ENCODE measurements around the gene SELENOO.
"Not testable (repeated sequence)": the region's sequence is repeated elsewhere in the genome, so short reads cannot be mapped to it uniquely, and the experiment has no call there.

Gene SELENOO

DNA sequence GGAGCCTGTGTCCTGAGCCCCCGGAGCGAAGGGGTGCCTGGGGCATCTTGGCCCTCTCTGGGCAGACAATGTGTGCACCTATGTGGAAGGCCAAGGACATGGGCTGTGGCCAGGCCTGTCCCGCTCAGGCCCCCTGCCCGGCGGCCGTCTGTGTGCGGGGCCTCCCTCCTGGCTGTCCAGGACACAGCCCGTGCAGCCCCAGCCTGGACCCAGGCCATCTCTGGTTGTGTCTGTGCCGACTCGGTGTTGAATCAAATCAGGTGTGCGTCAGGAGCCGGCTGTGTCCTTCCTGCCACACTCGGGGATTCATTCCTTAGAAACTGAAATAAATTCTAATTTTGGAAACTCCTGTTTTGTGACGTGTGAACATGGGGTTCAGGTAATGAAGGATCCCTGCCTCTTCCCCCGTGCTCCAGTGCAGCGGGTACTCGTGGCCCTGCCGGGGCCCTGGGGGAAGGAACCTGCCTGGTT lies 1.5 kb upstream of the SELENOO start:
- no peak for DNase-seq (ENCODE audit: low read depth, low spot score)

DNA sequence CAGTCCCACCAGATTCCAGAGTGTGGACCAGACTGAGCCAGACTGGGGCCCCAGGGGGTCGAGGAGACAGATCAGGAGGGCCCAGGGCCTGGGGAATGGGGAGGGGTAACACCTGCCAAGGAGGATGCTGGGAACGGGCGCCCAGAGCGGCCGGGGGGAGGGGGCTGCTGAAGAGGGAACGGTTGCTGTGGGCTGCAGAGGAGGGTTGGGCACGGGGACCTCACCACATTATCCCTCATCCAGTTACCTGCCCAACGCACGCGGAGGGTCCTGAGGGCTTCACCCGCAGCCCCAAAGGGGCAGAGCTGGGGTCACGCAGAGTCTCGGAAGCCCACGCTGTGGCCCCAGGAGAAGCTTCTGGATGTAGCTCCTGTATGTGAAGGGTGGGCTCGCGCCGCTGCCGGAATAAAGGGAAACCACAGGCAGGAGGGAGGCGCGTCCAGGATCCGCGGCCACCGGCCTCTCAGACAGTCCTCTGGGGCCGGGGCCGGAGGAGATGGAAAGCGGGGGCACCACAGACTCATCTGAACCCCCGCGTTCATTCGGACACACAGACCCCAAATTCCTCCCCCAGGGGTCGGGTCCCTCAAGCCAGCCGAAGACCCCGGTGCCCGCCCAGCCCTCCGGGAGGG lies 866 bp upstream of the SELENOO start:
- peak; percentile 59 for DNase-seq (ENCODE audit: low read depth, low spot score)

DNA sequence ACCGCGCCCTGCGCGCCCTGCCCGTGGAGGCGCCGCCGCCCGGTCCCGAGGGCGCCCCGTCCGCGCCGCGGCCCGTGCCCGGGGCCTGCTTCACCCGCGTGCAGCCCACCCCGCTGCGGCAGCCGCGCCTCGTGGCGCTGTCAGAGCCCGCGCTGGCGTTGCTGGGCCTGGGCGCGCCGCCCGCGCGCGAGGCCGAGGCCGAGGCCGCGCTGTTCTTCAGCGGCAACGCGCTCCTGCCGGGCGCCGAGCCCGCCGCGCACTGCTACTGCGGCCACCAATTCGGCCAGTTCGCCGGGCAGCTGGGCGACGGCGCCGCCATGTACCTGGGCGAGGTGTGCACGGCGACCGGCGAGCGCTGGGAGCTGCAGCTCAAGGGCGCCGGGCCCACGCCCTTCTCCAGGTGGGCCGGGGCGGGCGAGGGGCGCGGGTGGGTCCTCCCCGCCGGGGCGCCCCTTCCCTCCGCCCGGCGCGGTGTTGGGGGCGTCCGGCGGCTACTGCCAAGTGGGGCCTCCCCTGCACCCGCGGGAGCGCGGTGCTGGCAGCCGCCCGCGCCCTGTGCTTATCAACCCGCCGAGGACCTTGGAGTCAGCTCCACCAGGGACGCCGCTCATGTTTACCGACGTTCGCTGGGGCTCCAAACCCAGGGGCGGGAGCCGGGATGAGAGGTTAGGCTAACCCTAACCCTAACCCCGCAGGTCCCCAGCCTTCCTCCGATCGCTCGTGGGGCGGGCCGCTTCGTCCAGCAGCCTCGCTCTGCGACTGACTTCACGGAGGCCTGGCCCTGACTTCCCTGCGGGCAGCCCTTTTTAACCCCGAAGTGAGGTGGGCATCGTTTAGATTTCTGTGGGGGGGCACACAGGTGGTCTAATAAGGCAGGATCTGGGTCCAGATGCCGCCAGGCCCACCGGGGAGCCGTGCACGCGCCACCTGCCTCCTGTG lies 649 bp downstream of the SELENOO start:
- no peak for DNase-seq (ENCODE audit: low read depth, low spot score)

DNA sequence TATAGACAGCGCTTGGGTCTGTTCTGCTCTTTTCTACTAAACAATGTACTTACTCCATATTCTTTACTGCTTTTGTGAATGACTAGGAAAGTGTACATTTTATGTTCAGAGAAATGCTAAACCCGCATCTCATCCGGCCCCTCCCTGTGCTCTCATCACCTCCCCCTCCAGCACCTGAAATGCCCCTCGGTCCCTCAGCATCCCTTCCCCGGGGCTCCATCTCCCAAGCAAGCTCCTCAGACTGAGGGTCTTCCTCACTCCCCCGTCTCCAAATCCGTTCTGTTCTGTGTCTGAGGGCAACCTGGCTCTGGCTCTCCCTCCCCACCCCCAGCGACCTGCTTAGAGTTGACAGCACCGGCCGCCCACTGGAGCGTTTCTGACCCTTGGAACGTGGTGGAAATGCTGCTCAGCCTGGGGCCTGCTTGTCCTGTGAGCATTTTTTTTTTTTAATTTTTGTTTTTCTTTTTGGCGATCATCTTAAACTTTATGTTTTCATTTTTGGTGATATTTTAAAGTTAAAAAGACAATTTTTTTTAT lies 1.4 kb downstream of the SELENOO start:
- no peak for DNase-seq (ENCODE audit: low read depth, low spot score)

DNA sequence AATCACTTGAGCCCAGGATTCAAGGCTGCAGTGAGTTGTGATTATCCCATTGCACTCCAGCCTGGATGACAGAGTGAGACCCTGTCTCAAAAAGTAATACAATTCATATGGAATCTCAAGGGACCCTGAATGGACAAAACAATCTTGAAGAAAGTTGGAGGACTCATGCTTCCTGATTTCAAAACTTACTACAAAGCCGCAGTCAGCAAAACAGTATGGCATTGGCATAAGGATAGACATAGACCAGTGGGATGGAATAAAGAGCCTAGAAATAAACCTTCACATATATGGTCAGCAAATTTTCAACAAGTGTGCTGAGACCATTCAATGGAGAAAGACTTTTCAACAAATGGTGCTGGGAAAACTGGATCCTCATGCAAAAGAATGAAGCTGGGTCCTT lies 2.5 kb downstream of the SELENOO start:
- no peak for DNase-seq (ENCODE audit: low read depth, low spot score)

DNA sequence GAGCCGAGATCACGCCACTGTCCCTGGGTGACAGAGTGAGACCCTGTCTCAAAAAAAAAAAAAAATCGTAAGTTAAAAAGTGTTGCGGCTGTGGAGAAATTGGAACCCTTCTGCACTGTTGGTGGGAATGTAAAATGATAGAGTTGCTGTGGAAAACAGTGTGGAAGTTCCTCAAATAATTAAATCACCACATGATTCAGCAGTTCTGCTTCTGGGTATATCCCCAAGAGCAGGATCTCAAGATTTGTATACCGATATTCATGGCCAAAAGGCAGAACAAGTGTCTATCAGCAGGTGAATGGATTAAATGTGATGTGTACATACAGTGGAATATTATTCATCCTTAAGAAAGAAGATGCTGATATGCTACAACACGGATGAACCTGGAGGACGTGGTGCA lies 3.8 kb downstream of the SELENOO start:
- no peak for DNase-seq (ENCODE audit: low read depth, low spot score)

DNA sequence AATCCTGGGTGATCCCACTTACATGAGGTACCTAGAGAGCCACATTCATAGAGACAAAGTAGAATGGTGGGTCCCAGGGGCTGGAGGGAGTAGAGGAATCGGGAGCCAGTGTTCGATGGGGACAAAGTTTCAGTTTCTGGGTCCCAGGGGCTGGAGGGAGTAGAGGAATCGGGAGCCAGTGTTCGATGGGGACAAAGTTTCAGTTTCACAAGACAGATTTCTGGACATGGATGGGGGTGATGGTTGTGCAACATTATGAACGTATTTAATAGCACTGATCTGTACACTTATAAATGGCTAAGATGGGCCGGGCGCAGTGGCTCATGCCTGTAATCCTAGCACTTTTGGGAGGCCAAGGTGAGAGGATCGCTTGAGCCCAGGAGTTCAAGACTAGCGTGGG lies 4.2 kb downstream of the SELENOO start:
- DNase-seq (ENCODE audit: low read depth, low spot score) = not testable (repeated sequence)

DNA sequence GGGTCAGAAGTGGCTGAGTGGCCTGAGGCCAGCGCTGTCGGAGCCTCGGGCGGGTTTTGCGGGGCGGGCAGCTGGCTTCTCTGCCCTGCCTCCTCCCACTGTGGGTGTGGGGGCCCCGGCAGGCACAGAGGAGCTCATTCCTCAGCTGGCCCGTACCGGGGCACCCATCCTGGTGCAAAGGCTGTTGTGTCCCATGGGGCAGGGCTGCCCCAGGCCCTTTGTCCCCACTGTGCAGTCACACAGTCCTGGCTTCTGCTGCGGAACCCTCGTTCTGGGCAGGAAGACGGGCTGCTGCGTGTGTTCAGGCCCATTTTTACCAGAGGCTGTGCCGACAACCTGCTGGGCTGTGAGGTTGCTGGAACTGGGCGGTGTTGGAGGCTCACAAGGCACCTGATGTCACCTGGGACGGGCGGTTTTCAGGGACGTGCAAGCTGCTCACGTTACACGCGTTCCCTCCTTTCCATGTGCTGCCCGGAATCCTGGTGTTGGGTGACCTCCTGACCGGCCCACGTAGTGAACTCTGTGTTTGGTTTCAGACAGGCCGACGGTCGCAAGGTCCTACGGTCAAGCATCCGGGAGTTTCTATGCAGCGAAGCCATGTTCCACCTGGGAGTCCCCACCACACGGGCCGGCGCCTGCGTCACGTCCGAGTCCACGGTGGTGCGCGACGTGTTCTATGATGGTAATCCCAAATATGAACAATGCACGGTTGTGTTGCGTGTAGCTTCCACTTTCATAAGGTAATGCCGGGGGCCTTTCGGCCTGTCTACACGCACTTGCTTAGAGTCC lies 5.2 kb downstream of the SELENOO start:
- no peak for DNase-seq (ENCODE audit: low read depth, low spot score)

DNA sequence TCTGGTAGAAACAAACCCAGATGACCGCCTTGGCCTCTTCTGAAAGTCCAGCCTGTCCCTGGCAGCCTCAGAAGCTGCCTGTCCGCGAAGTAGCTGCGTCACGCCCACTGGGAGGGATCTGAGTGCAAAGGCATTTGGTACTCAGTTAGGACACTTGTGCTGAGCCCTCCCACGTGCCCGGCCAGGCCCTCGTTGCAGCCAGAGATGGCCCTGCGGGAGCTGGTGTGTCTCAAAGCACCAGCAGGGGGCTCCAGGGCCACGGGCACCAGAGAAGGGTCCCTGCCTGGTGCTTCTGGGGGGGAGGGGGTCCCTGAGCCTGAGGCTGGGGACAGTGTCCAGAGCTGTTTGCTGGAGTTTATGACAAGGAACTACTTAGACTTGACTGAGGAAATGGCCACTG lies 5.8 kb downstream of the SELENOO start:
- DNase-seq (ENCODE audit: low read depth, low spot score) = peak; percentile 82

DNA sequence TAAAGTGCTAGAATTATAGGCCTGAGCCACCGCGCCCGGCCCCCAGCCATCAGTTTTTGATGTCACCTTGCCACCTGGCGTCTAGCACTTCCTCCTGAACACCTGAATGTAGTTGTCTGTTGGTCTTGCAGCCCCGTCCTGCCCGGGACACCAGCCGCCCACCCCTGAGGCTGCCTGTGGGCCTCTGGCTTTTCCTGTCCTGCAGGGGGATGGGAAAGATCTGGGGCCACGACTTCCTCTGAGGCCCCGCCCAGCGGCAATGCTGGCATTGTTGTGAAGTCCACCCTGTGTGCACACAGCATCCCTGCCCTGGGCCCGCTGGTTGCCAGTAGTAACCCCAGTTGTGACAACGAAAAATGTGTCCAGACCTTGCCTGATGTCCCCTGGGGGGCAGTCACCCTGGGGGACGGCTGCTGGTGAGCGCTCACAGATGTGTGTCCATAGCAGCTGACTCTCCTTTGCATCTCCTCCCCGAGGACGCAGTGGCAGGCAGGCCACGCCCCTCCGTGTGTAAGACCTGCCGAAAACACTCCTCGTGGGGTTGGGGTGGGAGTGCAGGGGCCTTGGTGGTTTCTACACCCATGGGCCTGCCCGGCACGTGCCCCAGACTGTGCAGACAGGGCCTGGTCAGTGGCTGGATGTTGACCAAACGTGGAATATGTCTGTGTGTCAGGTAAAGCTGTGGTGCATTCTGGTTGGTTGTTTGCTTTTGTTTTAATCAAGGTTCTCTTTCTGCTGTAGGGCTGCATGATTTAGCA lies 6.8 kb downstream of the SELENOO start:
- DNase-seq (ENCODE audit: low read depth, low spot score) = no peak

DNA sequence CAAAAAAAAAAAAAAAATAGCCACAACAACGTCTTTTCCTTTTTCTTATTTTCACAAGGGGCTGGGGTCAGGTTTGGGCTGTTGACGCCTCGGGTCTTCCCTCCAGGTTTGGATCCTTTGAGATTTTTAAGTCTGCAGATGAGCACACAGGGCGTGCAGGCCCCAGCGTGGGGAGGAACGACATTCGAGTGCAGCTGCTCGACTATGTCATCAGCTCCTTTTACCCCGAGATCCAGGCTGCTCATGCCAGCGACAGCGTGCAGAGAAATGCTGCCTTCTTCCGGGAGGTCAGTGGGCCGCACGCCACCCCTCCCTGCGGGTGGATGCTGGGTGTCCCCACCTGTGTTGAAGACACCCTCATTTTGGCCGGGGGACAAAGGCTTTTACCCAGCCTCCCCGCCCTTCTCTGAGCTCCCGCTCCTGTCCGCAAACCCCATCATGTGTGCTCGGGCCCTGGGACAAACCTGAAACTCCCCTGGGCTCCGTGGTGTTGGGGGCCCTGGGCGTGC lies 7.7 kb downstream of the SELENOO start:
- DNase-seq (ENCODE audit: low read depth, low spot score) = no peak

DNA sequence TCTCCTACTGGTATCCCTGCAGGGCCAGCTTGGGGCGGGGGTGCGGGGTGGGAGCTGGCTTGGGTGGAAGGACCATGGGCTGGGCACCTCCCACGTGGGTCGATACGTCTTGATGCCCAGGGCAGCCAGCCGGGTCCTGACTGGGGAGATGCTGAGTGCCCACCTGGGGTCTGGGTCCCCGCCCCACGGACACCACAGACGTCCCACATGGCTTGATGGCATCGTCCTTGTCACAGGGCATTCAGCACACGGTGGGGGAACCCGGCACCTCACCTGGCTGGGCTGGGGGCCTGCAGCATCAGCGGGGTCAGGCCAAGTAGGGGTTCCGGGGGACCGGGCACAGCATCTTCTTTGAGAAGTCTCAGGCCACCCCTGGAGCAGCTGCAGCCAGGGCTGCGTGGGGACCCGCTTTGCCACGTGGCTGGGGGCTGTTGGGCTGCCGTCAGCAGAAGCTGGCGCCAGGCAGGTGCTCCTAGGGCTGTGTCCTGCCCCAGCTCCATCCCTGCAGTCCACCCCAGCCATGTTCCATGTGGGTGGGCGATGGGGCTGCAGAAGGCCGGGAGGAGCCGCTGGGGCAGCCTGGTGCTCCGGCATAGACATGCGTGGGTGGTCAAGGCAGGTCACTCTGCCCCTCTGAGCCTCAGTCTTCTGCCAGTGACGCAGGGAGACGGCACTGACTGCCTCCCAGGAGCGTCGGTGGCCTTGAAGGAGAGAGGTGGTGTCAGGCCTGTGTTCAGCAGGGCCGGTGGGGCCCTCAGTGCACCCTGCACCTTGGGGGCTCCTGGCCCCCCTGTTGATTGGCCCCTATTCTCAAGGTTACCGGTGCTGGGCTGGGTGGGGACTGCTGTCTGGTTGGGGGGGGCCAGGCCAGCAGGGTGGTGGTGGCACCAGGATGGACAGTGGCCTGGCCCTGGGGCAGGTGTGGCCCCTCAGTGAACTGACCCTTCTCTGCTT lies 8.4 kb downstream of the SELENOO start:
- DNase-seq (ENCODE audit: low read depth, low spot score) = no peak

DNA sequence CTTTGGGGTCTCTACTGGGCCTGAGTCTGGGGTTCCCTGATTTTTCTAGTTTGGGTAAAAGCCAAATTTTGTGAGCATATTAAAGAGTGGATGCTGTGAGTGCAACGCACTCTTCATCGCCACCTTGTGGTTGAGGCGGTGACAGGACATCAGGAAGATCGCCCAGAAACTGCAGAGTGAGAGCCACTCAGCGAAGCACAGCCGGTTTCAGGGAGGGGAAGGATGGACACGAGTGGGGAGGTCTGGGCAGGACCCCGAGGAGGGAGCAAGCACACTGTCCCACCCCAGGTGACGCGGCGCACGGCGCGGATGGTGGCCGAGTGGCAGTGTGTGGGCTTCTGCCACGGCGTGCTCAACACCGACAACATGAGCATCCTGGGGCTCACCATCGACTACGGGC lies 9.1 kb downstream of the SELENOO start:
- DNase-seq (ENCODE audit: low read depth, low spot score) = peak; percentile 44

DNA sequence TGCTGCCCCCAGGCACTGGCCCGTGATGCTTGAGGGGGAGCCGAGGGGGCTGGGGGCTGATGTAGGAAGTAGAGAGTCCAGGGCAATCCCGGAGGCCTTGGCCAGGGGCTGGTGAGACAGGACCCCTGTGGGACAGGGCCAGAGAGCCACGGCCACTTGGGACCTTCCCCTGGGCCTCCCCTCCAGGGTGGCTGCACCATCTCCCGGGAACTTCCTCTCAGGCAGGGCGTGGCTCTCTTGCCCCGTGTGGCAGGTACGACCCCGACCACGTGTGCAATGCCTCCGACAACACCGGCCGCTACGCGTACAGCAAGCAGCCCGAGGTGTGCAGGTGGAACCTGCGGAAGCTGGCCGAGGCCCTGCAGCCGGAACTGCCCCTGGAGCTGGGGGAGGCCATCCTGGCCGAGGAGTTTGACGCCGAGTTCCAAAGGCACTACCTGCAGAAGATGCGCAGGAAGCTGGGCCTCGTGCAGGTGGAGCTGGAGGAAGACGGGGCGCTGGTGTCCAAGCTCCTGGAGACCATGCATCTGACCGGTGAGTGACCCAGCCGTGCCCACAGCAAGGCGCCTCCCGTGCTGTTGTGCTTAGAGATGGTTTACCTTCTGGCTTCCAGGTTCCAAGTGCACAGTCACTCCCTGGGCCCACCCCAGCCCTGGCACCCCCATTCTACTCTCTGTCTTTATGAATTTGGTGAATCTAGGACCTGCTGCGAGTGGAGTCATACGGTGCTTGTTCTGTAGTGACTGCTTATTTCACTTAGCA lies 9.7 kb downstream of the SELENOO start:
- no peak for DNase-seq (ENCODE audit: low read depth, low spot score)

DNA sequence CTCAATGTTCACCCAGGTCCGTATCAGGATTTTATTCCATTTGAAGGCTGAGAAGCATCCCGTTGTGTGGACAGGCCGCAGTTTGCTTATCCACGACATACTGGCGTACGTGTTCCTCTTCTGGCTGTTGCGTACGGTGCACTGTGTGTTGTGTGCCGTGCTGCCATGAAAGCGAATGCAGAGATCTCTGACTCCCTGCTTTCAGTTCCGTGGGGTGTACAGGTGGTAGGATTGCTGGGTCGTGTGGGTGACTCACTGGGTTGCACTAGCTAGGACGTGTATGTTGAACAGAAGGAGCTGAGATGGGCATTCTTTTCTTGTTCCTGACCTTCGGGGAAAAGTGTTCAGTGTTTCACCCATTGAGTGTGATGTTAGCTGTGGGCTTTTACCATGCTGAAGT lies 10.3 kb downstream of the SELENOO start:
- DNase-seq (ENCODE audit: low read depth, low spot score) = no peak

DNA sequence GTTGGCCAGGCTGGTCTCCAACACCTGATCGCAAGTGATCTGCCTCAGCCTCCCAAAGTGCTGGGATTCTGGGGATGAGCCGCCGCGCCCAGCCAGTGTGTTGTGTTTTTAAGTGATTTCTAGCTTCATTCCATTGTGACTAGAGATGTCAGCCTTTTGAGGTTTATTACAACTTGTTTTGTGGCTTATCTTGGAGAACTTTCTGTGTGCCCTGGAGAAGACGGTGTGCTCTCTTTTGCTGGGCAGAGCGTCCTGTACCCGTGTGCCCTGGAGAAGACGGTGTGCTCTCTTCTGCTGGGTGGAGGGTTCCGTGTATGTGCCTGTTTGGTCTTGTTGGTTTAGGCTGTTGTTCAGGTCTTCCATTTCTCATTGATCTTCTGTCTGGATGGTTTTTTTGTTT lies 12.5 kb downstream of the SELENOO start:
- DNase-seq (ENCODE audit: low read depth, low spot score) = no peak

DNA sequence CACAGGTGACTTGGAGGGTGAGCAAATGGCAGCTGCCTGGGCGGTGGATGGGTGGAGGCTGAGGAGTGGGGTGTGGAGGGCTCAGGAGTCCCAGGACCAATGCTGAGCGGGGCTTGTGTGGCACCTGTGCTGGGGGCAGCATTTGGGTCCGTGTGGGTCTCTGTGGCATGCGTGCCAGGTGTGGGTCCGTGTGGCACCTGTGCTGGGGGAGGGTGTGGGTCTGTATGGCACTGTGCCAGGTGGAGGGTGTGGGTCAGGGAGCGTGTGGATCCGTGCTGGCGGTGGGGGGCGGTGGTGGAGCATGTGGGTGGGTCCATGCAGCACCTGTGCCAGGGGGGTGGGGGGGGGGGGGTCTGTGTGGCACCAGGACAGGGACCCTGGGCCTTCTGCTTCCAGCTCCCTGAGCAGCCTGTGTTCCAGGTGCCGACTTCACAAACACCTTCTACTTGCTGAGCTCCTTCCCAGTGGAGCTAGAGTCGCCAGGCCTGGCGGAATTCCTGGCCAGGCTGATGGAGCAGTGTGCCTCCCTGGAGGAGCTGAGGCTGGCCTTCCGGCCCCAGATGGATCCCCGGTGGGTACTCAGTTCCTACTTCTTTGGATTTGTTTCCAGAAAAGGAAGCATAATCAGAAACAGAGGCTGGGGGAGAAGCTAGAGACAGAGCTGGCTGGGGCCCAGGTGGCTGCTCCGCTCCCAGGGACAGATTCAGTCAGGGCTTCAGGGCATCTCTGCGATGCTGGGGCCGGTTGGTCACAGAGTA lies 14.7 kb downstream of the SELENOO start:
- no peak for DNase-seq (ENCODE audit: low read depth, low spot score)

DNA sequence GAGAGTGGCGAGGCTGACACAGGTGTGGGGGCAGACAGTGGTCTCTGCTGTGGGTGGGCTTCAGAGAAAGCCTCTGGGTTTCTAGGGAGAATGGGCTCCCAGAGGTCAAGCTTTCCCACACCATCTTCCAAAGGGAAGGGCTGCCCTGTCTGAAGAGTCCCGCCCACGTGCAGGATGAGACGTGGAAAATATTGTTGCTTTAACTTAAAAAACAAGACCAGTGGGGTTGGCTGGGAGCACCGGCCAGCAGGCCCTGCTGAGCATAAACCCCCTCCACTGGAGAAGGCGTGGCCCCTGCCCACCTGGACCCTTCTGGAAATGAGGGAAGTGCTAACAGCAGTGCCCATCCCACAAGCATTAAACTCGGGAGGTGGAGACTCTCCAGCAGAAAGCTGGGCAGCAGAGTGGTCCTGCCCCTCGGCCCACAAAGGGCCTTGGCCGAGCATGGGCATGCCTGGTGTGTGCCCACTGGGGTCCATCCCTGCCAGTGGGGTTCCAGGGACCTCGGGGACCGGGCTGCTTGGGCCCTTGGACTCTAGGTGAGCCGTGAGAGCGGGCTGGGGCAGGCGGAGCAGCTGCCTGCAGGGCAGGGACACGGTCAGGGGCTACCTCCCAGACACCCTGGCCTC lies 15.4 kb downstream of the SELENOO start:
- DNase-seq (ENCODE audit: low read depth, low spot score) = no peak
